ENCODE data around the gene CYP1A2. TPM values are rescaled to one million over a fixed set of nuclear protein-coding genes. Genes with fewer than 3 reads are reported as not detected.

Gene CYP1A2
- total and polyA plus RNA-seq, 2 of the 13 experiments (the other 11 are each of a cell fraction or from before 2014, with no cell fraction given) = 0.07 TPM; not detected in 1

DNA sequence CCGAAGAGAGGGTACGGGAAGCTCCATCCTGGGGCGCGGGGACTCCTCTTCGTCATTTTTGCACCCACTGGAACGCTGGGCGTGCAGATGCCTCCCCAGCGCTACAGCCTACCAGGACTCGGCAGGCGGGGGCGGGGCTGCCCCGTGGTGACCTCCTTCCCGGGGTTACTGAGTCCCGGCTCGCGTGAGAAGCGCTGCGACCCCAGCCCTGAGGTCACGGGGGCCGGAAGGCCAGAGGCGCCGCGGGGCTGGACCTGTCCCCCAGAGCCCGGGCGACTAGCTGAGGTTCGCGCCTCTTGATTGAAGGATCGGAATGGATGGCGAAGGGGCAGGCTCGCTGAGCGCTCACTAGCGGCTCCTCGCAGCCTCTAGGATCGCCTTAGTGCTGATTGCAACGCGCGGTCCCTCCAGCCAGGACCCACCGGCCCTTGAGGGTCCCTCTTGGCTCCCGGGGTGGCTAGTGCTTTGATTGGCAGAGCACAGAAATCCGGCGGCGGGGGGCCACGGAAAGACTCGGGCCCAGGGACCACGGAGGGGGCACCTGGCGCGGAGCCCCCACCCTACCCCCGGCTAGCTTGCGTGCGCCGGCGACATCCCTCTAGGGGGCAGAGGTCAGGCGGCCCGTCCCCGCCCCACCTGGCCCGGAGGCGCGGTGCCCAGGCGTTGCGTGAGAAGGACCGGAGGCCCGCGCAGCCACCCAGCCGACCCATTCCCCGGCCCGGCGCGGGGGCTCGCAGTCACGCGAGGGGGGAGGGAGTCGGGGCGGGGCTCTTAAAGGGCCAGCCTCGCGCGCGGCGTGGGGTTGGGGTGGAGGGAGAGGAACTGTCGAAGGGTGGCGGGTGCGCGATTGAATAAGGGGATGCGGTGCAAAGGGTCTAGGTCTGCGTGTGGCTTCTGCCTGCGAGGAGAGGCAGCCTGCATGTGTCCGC lies 22.5 kb upstream of the CYP1A2 start (continued):
- 0 out of 2 replicates have a peak, but pooled peaks have one; percentile 56 for TF ChIP-seq ZSCAN31 (CRISPR knock-in tag; IDR thresholded peaks at IDR 0.05; ENCODE audit: low read depth)
- 0 out of 2 replicates have a peak, but pooled peaks have one; percentile 23 for TF ChIP-seq ZNF232 (CRISPR knock-in tag; IDR thresholded peaks at IDR 0.05; ENCODE audit: borderline replicate concordance)
- TF ChIP-seq MED13 (CRISPR knock-in tag; IDR thresholded peaks at IDR 0.05) = no peak
- no peak for TF ChIP-seq ZNF660 (CRISPR knock-in tag; IDR thresholded peaks at IDR 0.05; ENCODE audit: borderline replicate concordance, low read depth)
- TF ChIP-seq SKI (IDR thresholded peaks at IDR 0.05; ENCODE audit: partially characterized antibody) = peak; percentile 12
- TF ChIP-seq, protein P1, sequence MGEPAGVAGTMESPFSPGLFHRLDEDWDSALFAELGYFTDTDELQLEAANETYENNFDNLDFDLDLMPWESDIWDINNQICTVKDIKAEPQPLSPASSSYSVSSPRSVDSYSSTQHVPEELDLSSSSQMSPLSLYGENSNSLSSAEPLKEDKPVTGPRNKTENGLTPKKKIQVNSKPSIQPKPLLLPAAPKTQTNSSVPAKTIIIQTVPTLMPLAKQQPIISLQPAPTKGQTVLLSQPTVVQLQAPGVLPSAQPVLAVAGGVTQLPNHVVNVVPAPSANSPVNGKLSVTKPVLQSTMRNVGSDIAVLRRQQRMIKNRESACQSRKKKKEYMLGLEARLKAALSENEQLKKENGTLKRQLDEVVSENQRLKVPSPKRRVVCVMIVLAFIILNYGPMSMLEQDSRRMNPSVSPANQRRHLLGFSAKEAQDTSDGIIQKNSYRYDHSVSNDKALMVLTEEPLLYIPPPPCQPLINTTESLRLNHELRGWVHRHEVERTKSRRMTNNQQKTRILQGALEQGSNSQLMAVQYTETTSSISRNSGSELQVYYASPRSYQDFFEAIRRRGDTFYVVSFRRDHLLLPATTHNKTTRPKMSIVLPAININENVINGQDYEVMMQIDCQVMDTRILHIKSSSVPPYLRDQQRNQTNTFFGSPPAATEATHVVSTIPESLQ (CRISPR knock-in tag; conservative IDR thresholded peaks at IDR 0.05) = 0 out of 2 replicates have a peak, but pooled peaks have one; percentile 23
- TF ChIP-seq STAG1 (CRISPR knock-in tag; IDR thresholded peaks at IDR 0.05) = 0 out of 2 replicates have a peak, but pooled peaks have one; percentile 2
- TF ChIP-seq NBN (conservative IDR thresholded peaks at IDR 0.05) = no peak
- TF ChIP-seq STAT5B (CRISPR knock-in tag; IDR thresholded peaks at IDR 0.05) = no peak
- TF ChIP-seq FOXM1 (CRISPR knock-in tag; IDR thresholded peaks at IDR 0.05) = no peak
- TF ChIP-seq CENPX (CRISPR knock-in tag; IDR thresholded peaks at IDR 0.05) = no peak
- TF ChIP-seq ZFX (CRISPR knock-in tag; IDR thresholded peaks at IDR 0.05; ENCODE audit: low read depth) = peak; percentile 51
- peak; percentile 35; the same call in 1 of the 3 replicates for TF ChIP-seq MXI1 (IDR thresholded peaks at IDR 0.05; ENCODE audit: borderline replicate concordance, low read depth, low read length)
- TF ChIP-seq KAT8 (CRISPR knock-in tag; IDR thresholded peaks at IDR 0.05) = peak; percentile 18; the same call in 1 of the 2 replicates
- TF ChIP-seq ZIK1 (CRISPR knock-in tag; IDR thresholded peaks at IDR 0.05; ENCODE audit: borderline replicate concordance, low read depth) = no peak
- 0 out of 2 replicates have a peak, but pooled peaks have one; percentile 25 for TF ChIP-seq ZNF350 (CRISPR knock-in tag; IDR thresholded peaks at IDR 0.05; ENCODE audit: borderline replicate concordance, low read depth)
- TF ChIP-seq TP53 (CRISPR knock-in tag; conservative IDR thresholded peaks at IDR 0.05) = no peak
- peak; percentile 64; the same call in 1 of the 2 replicates for TF ChIP-seq ZNF770 (CRISPR knock-in tag; IDR thresholded peaks at IDR 0.05)
- no peak; the same call in 1 of the 2 replicates for TF ChIP-seq PHF21A (CRISPR knock-in tag; IDR thresholded peaks at IDR 0.05)
- no peak for TF ChIP-seq SCMH1 (CRISPR knock-in tag; IDR thresholded peaks at IDR 0.05; ENCODE audit: borderline replicate concordance)
- TF ChIP-seq U2AF2 (IDR thresholded peaks at IDR 0.05; ENCODE audit: low read depth, low read length) = no peak
- 0 out of 2 replicates have a peak, but pooled peaks have one; percentile 20 for TF ChIP-seq ZNF879 (CRISPR knock-in tag; IDR thresholded peaks at IDR 0.05)
- no peak for TF ChIP-seq SMARCE1 (IDR thresholded peaks at IDR 0.05; ENCODE audit: borderline replicate concordance)
- peak; percentile 47; the same call in 1 of the 2 replicates for TF ChIP-seq PHF8 (CRISPR knock-in tag; IDR thresholded peaks at IDR 0.05)
- TF ChIP-seq GZF1 (CRISPR knock-in tag; IDR thresholded peaks at IDR 0.05) = peak; percentile 45; the same call in 1 of the 2 replicates
- TF ChIP-seq POGZ (CRISPR knock-in tag; IDR thresholded peaks at IDR 0.05) = peak; percentile 14; the same call in 1 of the 2 replicates
- TF ChIP-seq ZNF652 (CRISPR knock-in tag; IDR thresholded peaks at IDR 0.05; ENCODE audit: borderline replicate concordance, low read depth) = no peak
- no peak for TF ChIP-seq ZNF510 (CRISPR knock-in tag; IDR thresholded peaks at IDR 0.05; ENCODE audit: low read depth)
